NCI-H146 treated with DMSO at 0.1 percent for 48 hours (cell line): ENCODE measurements around the gene HERC4.
"Not testable (repeated sequence)": the region's sequence is repeated elsewhere in the genome, so short reads cannot be mapped to it uniquely, and the experiment has no call there.

Experiments
- DNase-seq: peaks from one replicate; lab custom pipeline; 2025; ENCODE audit not compliant: unreplicated experiment; lab: John Stamatoyannopoulos, UW

Gene HERC4

GRCh38 chr10:68049289-68050078, 25.6 kb downstream of the HERC4 start:
- DNase-seq, result no peak

GRCh38 chr10:68047554-68048327, 27.3 kb downstream of the HERC4 start:
- no peak for DNase-seq

GRCh38 chr10:68047122-68047521, 28.0 kb downstream of the HERC4 start:
- no peak for DNase-seq

GRCh38 chr10:68046642-68047041, 28.4 kb downstream of the HERC4 start:
- no peak for DNase-seq

DNA sequence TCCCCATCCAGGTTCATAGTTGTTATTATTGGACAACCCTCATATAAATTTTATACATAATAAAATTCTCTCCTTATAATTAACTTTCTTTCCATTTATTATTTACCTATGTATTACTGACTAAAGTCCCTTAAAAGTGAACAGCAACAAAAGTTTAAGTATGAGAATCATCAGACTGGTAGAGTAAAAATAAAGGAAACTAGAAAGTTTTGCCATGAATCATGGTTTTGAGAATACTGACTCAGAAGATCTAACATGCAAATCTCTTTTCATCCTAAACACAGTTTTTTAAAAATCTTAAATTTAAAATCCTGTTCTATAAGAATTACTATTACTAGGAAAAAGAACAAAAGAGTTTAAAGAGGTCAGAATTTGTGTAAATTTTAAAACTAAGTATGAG, 32.1 kb downstream of the HERC4 start:
- DNase-seq, result no peak

- DNase-seq, result no peak
Observed at GRCh38 chr10:68032113-68032512, 43.0 kb downstream of the HERC4 start.

DNA sequence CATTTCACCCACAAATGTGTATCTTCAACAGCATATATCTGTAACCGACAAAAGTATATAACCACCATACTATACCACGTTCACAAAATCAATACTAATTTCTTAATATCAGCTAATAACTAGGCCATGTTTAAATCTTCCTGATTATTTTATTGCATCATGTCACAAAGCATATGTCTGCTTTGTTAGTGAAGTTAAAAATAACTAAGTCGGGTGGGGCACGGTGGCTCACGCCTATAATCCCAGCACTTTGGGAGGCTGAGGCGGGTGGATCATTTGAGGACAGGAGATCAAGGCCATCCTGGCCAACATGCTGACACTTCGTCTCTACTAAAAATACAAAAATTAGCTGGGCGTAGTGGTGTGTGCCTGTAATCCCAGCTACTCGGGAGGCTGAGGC, 47.7 kb downstream of the HERC4 start:
- no peak for DNase-seq

DNA sequence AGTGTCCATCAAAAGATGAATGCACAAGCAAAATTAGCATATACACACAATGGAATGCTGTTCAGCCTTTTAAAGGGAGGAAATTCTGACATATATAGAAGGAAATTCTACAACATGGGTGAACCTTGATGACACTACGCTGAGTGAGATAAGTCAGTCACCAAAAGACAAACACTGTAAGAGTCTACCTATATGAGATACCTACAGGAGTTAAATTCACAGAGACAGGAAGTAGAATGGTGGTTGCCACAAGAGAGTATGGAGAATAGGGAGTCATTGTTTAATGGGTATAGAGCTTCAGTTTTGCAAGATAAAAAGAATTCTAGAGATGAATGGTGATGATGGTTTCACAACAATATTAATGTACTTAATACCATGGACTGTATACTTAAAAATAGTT, 51.8 kb downstream of the HERC4 start:
- DNase-seq, result no peak

DNA sequence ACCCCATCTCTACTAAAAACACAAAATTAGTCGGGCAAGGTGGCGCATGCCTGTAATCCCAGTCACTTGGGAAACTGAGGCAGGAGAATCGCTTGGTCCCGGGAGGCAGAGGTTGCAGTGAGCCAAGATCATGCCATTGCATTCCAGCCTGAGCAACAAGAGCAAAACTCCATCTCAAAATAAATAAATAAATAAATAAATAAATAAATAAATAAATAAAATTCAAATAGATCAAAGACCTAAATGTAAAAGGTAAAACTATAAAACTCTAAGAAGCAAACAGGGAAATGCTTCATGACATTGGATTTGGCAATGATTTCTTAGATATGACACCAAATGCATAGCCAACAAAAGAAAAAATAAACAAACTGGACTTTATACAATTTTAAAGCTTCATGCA, 52.8 kb downstream of the HERC4 start:
- DNase-seq, result not testable (repeated sequence)

DNA sequence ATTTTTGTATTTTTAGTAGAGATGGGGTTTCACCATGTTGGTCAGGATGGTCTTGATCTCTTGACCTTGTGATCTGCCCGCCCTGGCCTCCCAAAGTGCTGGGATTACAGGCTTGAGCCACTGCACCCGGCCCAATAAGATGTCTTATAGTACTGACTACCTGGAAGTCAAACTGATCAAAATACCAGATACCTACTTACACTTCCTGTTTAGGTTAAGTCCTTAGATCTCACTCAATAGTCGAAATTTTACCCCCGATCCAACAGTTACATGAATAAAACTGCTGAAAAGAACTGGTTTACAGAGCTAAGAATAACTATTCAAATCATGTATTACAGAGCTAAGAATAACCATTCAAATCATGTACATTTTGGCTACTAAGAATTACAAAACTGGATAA, 58.6 kb downstream of the HERC4 start:
- not testable (repeated sequence) for DNase-seq

- DNase-seq, result no peak
Observed at GRCh38 chr10:68010426-68010940, 64.6 kb downstream of the HERC4 start.

GRCh38 chr10:68007356-68007755, 67.7 kb downstream of the HERC4 start:
- DNase-seq, result no peak

DNA sequence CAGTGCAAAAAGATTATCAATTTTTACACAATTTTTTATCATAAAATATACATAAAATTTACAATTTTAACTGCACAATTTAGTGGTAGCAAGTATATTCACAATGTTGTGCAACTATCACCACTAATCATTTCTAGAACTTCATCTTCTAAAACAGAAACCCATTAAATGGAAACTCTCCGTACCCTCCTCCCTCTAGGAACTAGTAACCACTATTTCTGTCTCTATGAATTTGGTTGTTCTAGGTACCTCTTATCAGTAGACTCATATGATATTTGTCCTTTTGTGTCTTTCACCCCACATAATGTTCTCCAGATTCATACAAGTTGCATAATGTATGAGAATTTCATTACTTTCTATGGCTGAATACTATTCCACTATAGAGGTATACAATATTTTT, 73.5 kb downstream of the HERC4 start:
- no peak for DNase-seq

DNA sequence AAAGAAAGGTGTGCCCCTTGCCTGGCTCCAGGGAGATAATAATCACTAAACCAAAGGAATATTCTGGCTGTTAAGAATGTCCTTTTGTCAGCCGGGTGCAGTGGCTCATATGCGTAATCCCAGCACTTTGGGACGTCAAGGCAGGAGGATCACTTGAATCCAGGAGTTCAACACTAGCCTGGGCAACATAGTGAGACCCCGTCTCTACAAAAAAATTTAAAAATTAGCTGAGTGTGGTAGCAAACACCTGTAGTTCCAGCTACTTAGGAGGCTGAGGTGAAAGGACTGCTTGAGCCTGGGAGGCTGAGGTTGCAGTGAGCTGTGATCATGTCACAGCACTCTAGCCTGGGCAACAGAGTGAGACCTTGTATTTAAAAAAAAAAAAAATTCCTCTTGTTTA, 74.1 kb downstream of the HERC4 start:
- DNase-seq, result no peak

- no peak for DNase-seq
Observed at GRCh38 chr10:67990093-67990492, 85.0 kb downstream of the HERC4 start.

- no peak for DNase-seq
Observed at GRCh38 chr10:67988606-67989005, 86.5 kb downstream of the HERC4 start.

- DNase-seq, result not testable (repeated sequence)
Observed at GRCh38 chr10:67982603-67983002, 92.5 kb downstream of the HERC4 start.

GRCh38 chr10:67978749-67979148, 96.3 kb downstream of the HERC4 start:
- DNase-seq, result no peak

DNA sequence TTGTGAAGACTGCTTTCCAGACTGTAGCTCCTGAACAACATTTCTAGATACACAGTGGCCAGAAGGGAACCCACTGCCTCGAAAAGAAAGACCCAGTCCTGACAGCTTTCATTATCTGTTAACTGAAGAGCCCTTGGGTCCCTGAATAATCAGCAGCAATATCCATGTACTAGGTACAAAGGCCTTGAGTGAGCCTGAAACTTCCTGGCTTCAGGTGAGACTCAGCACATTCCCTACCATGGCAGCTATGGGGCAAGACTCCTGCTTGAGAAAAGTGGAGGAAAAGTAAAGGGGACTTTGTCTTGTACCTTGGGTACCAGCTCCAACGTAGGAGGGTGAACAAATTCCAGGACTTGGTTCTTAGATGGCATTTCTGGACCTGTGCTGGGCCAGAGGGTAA, 97.8 kb downstream of the HERC4 start:
- no peak for DNase-seq

- no peak for DNase-seq
Observed at GRCh38 chr10:67976292-67977245, 98.5 kb downstream of the HERC4 start.

DNA sequence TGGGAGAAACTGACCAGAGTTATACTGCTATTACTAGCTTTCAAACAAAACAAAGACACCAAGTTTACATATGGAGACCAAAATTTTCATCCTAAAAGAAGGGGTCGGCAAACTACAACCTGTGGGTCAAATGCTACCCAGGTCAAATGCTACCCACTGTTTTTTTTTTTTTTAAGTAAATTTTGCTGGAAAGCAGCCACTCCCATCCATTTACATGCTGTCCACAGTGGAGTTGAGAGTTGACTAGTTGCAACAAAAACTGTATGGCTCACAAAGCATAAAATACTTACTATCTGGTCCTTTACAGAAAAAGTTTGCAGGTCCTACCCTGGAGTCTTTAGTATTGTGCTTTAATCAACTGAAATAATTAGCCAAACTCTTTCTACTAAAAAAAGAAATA, 99.2 kb downstream of the HERC4 start:
- no peak for DNase-seq
